H1 (cell line): ENCODE results near the gene FGGY. TPM values are rescaled to one million over a fixed set of nuclear protein-coding genes. Genes with fewer than 3 reads are reported as not detected.
A peak's percentile ranks its signal among the peaks of the same experiment; 100 is the strongest.

ENCODE experiments used
- CTCF ChIA-PET: fragments of 300-600 bp; sonication (Branson Sonifier 250); formaldehyde crosslinking; loops from one replicate; lab custom pipeline; 2021; ENCODE audit not compliant: partially characterized antibody; lab: Charles Lee
- POLR2A ChIA-PET: fragments of 300-600 bp; sonication (Branson Sonifier 250); formaldehyde crosslinking; loops from one replicate; lab custom pipeline; 2021; ENCODE audit warnings: inconsistent platforms; ENCODE audit not compliant: partially characterized antibody; lab: Charles Lee
- DNase-seq, 2 experiments: peaks; one replicate each; pipeline versions ENCODE4 v3.0.0 to v3.0.0-alpha.2; 2010 to 2022; ENCODE audit warnings: low spot score in 2 of 2, low read depth in 1 of 2, mixed read lengths in 1 of 2
- FAIRE-seq: peaks from 2 replicates; lab custom pipeline; 2011; peaks lifted over from hg19 to GRCh38; lab: Jason Lieb, UNC
- H2AFZ ChIP-seq: 2 replicates; pipeline ENCODE4 v1.8.1; 2012; ENCODE audit warnings: low read length, inconsistent platforms
- H2AK5ac ChIP-seq: 2 replicates; pipeline ENCODE4 v1.6.1; 2013; ENCODE audit warnings: low read depth, low read length
- H2BK120ac ChIP-seq: replicated peaks from 2 replicates; pipeline ENCODE3; 2013; ENCODE audit warnings: low read depth, low read length, inconsistent platforms
- H2BK12ac ChIP-seq: 2 replicates; pipeline ENCODE4 v1.6.1; 2013; ENCODE audit warnings: low read depth, low read length
- H2BK15ac ChIP-seq: 2 replicates; pipeline ENCODE4 v1.6.1; 2013; ENCODE audit warnings: low read length
- H2BK20ac ChIP-seq: 2 replicates; pipeline ENCODE4 v1.6.1; 2013; ENCODE audit warnings: low read length
- H2BK5ac ChIP-seq: 2 replicates; pipeline ENCODE4 v1.6.1; 2013; ENCODE audit warnings: low read depth, low read length
- H3K14ac ChIP-seq: 2 replicates; pipeline ENCODE4 v1.6.1; 2013; ENCODE audit warnings: inconsistent platforms; ENCODE audit not compliant: insufficient read length
- H3K18ac ChIP-seq: 2 replicates; pipeline ENCODE4 v1.6.1; 2013; ENCODE audit warnings: low read length; ENCODE audit errors: extremely low read depth
- H3K23ac ChIP-seq: 2 replicates; pipeline ENCODE4 v1.6.1; 2013; ENCODE audit warnings: inconsistent platforms; ENCODE audit not compliant: insufficient read length
- H3K23me2 ChIP-seq: 2 replicates; pipeline ENCODE4 v1.6.1; 2013; ENCODE audit warnings: low read depth, low read length
- H3K27ac ChIP-seq: 2 replicates; pipeline ENCODE4 v1.6.1; 2011; ENCODE audit warnings: low read depth, low read length, inconsistent platforms
- H3K27me3 ChIP-seq, 4 experiments: replicated peaks in 1 of 4; 1 replicate in 1 of 4; 2 replicates in 3 of 4; pipeline versions ENCODE4 v1.6.1 to v1.8.1; 2011 to 2013; ENCODE audit warnings: low read length in 3 of 4, mild to moderate bottlenecking in 3 of 4, inconsistent platforms in 2 of 4, mixed read lengths in 2 of 4, moderate library complexity in 1 of 4; ENCODE audit not compliant: control insufficient read depth in 3 of 4, insufficient read depth in 3 of 4; ENCODE audit errors: extremely low read depth in 1 of 4
- H3K36me3 ChIP-seq, 4 experiments: 2 replicates each; pipeline versions ENCODE4 v1.6.1 to v1.8.1; 2011 to 2013; ENCODE audit warnings: mild to moderate bottlenecking in 4 of 4, low read length in 3 of 4, moderate library complexity in 2 of 4, control low read depth in 1 of 4, inconsistent platforms in 1 of 4; ENCODE audit not compliant: insufficient read depth in 4 of 4, control insufficient read depth in 2 of 4
- H3K4ac ChIP-seq: replicated peaks from 2 replicates; pipeline ENCODE3; 2013; ENCODE audit warnings: low read length, low read depth, mixed read lengths, inconsistent platforms; ENCODE audit not compliant: insufficient read length
- H3K4me1 ChIP-seq, 4 experiments: replicated peaks in 1 of 4; 1 replicate in 1 of 4; 2 replicates in 3 of 4; pipeline versions ENCODE4 v1.6.1 to v1.8.1; 2011 to 2013; ENCODE audit warnings: low read length in 3 of 4, inconsistent platforms in 2 of 4, mixed read lengths in 1 of 4; ENCODE audit not compliant: insufficient read depth in 4 of 4, control insufficient read depth in 3 of 4
- H3K4me2 ChIP-seq, 2 experiments: 2 replicates each; pipeline versions ENCODE4 v1.6.1 to v1.8.1; 2011 to 2013; ENCODE audit warnings: low read depth in 2 of 2, low read length in 2 of 2, control low read depth in 1 of 2, inconsistent platforms in 1 of 2, mild to moderate bottlenecking in 1 of 2; ENCODE audit not compliant: insufficient read depth in 1 of 2
- H3K4me3 ChIP-seq, 4 experiments: fragments of 200-600, 300-600 bp in 1 of 4; sonication (generic), shearing (Covaris generic), sonication (Bioruptor Twin) in 1 of 4; 2 replicates each; pipeline versions ENCODE4 v1.5.1 to v1.8.1; 2011 to 2016; ENCODE audit warnings: low read length in 4 of 4, low read depth in 3 of 4, control low read depth in 2 of 4, inconsistent platforms in 2 of 4, mild to moderate bottlenecking in 2 of 4, mixed read lengths in 1 of 4, moderate library complexity in 1 of 4; ENCODE audit not compliant: insufficient read depth in 2 of 4; ENCODE audit errors: extremely low read depth in 1 of 4
- H3K56ac ChIP-seq: replicated peaks from 2 replicates; pipeline ENCODE3; 2013; ENCODE audit warnings: low read depth, mild to moderate bottlenecking, mixed read lengths, low read length, inconsistent platforms; ENCODE audit not compliant: insufficient read length
- H3K79me1 ChIP-seq: 2 replicates; pipeline ENCODE4 v1.6.1; 2013; ENCODE audit warnings: low read depth, low read length, control low read depth
- H3K79me2 ChIP-seq, 2 experiments: 2 replicates each; pipeline versions ENCODE4 v1.6.1 to v1.8.1; 2012 to 2013; ENCODE audit warnings: low read length in 2 of 2, mild to moderate bottlenecking in 2 of 2, inconsistent platforms in 1 of 2; ENCODE audit not compliant: insufficient read depth in 2 of 2, control insufficient read depth in 1 of 2
- H3K9ac ChIP-seq, 4 experiments: replicated peaks in 1 of 4; 1 replicate in 1 of 4; 2 replicates in 3 of 4; pipeline versions ENCODE4 v1.6.1 to v1.8.1; 2011 to 2013; ENCODE audit warnings: low read depth in 3 of 4, low read length in 3 of 4, control low read depth in 2 of 4, mild to moderate bottlenecking in 2 of 4, moderate library complexity in 2 of 4, inconsistent platforms in 1 of 4; ENCODE audit errors: extremely low read depth in 1 of 4
- H3K9me3 ChIP-seq, 2 experiments: 2 replicates each; pipeline versions ENCODE4 v1.6.1 to v1.8.1; 2012 to 2013; ENCODE audit warnings: mild to moderate bottlenecking in 2 of 2, moderate library complexity in 2 of 2, control low read depth in 1 of 2, inconsistent platforms in 1 of 2, low read depth in 1 of 2, low read length in 1 of 2, mixed read lengths in 1 of 2; ENCODE audit not compliant: insufficient read depth in 2 of 2
- H4K20me1 ChIP-seq, 2 experiments: replicated peaks in 1 of 2; 2 replicates each; pipeline versions ENCODE3 to v1.8.1; 2011 to 2013; ENCODE audit warnings: inconsistent platforms in 2 of 2, low read length in 2 of 2, mild to moderate bottlenecking in 1 of 2; ENCODE audit not compliant: insufficient read depth in 2 of 2, control insufficient read depth in 1 of 2
- H4K5ac ChIP-seq: 2 replicates; pipeline ENCODE4 v1.6.1; 2013; ENCODE audit warnings: low read length, low read depth, mixed read lengths, inconsistent platforms; ENCODE audit not compliant: insufficient read length
- H4K8ac ChIP-seq: 2 replicates; pipeline ENCODE4 v1.8.0; 2013; ENCODE audit warnings: mild to moderate bottlenecking, moderate library complexity, low read length, inconsistent platforms; ENCODE audit not compliant: insufficient read depth; ENCODE audit errors: extremely low read depth
- H4K91ac ChIP-seq: replicated peaks from 2 replicates; pipeline ENCODE3; 2013; ENCODE audit warnings: low read length, mixed read lengths, inconsistent platforms; ENCODE audit not compliant: insufficient read length
- GTF2F1 ChIP-seq: IDR thresholded peaks from 2 replicates; pipeline ENCODE4 v1.6.1; 2012; ENCODE audit warnings: low read depth, low read length, improper control_type of control experiment, borderline replicate concordance
- WGBS, 2 experiments: shearing (Covaris generic) in 1 of 2; methylation state at CpG; one replicate each; pipeline versions ENCODE4 v1.1.6 to v1.1.7; 2013 to 2015; ENCODE audit warnings: low lambda C conversion rate in 2 of 2, mixed read lengths in 2 of 2, inconsistent platforms in 1 of 2, low coverage in 1 of 2, missing lambda C conversion rate in 1 of 2; ENCODE audit not compliant: insufficient replicate concordance in 2 of 2, insufficient coverage in 1 of 2, insufficient read length in 1 of 2; ENCODE audit errors: extremely low coverage in 1 of 2, missing lambda C conversion rate in 1 of 2; 5-methylcytosine and 5-hydroxymethylcytosine counted together
- polyA plus RNA-seq, 7 experiments: library from polyadenylated mRNA; depleted of rRNA in 3 of 7; stranded (reverse) in 5 of 7; unstranded in 2 of 7; fragments of >200 nt in 5 of 7; fragments of 200-250 nt in 2 of 7; gene quantifications; 1 replicate in 5 of 7; 2 replicates in 1 of 7; 4 replicates in 1 of 7; pipeline versions ENCODE4 v1.2.1 to v1.2.3, GENCODE V29; 2011 to 2013; ENCODE audit warnings: missing spikeins in 2 of 7, mixed read lengths in 2 of 7
- total RNA-seq: library from RNA; stranded (reverse); fragmentation: NEBNext Ultra II Directional; extraction: Animal tissue kit (Norgen Biotek cat#: 25700); gene quantifications from 2 replicates; pipeline ENCODE4 v1.2.1, GENCODE V29; 2021

FGGY gene
- total and polyA plus RNA-seq, 2 of the 8 experiments (the other 6 are each of a cell fraction or from before 2014, with no cell fraction given) = 10.3 to 12.5 TPM

DNA sequence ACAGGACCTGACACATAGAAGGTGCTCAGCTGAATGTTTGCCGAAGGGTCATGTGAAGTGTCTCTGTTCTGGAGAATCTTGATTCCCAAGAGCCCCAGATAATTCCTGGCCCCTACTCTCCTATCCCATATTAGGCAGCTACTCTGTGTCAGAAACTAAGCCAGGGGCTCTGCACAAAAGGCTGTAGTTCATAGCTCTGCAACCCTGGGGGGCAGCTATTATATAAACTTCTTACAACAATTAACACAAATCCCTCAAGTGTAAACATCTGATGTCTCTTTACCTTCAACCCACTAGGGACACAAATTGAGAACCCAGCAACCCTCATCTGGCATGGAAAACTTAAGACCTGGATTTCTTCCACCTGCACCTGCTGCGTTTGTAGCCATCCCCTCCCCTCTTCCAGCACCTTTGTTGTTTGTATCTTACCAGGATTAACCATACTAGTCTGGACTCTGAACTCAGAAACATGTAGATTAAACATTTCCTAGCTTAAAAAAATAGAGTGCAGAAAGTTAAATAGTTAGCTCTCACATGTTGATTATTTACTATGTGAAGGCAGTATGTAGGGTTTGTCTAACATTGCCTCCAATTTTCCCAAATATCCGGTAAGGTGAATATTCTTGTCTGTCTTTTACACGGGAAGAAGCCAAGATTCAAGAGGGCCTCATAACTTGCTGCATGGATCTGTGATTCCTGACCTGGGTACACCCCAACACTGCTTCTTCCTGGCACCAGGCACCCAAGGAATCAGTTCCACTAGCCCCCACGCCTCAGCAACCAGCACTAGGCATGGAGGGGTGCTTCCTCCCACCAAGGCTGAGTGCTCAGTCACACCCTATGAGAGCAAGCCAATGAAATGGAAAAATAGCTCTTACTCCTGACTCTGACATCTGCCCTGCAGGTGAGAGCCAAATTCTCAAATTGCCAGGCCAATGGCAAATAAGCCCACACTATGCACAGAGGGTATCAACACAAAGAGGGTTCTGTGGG is 297.2 kb downstream of the FGGY start:
- no peaks in the 10 kb centered on the region for H3K27me3 ChIP-seq
- WGBS, 2 experiments = 88% methylated on average over 5 of the region's 5 CpGs; no CpG with 5 or more reads in 1 of the 2 experiments
- ChIA-PET CTCF (interaction anchor here (0.9 to 1.3 kb wide), 3 partner anchors 12 to 16 kb away, joined by 3 read pairs; no protein-coding TSS in a partner anchor), POLR2A (no interaction called here)
- H3K9ac ChIP-seq = no peak overlapping the region; a peak in 2 of 7 replicates
- H2AFZ ChIP-seq = no peak overlapping the region
- H3K27ac ChIP-seq = no peak overlapping the region
- no peaks in the 10 kb centered on the region for H3K23me2 ChIP-seq
- no peak overlapping the region for H4K8ac ChIP-seq
- no peaks in the 10 kb centered on the region for H3K4me1 ChIP-seq
- H2BK120ac ChIP-seq = no peak overlapping the region
- H2BK15ac ChIP-seq = no peak overlapping the region
- no peak overlapping the region for H4K5ac ChIP-seq
- no peak overlapping the region for H3K56ac ChIP-seq
- H4K20me1 ChIP-seq = no peaks in the 10 kb centered on the region
- no peak overlapping the region for H2AK5ac ChIP-seq
- DNase-seq = no peak
- H3K79me2 ChIP-seq = no peaks in the 10 kb centered on the region
- H3K4ac ChIP-seq = no peak overlapping the region
- no peak overlapping the region for H3K4me2 ChIP-seq
- H3K9me3 ChIP-seq = no peaks in the 10 kb centered on the region
- no peak overlapping the region for H3K23ac ChIP-seq
- no peak overlapping the region for H3K18ac ChIP-seq
- H3K14ac ChIP-seq = no peak overlapping the region
- H3K79me1 ChIP-seq = no peaks in the 10 kb centered on the region
- H2BK20ac ChIP-seq = no peak overlapping the region
- no peak overlapping the region for H4K91ac ChIP-seq
- H3K36me3 ChIP-seq = no peaks in the 10 kb centered on the region
- H2BK5ac ChIP-seq = no peak overlapping the region
- no peak overlapping the region for H3K4me3 ChIP-seq
- 0 out of 2 replicates have a peak overlapping the region, but pooled peaks have one; percentile 5 for H2BK12ac ChIP-seq
- FAIRE-seq = no peak
- no peak for TF ChIP-seq GTF2F1
